ENCODE results near the gene CLOCK.

The CLOCK gene

GRCh38 chr4:55524844-55525571 lies 21.7 kb downstream of the CLOCK start:
- TF ChIP-seq EP300 (IDR thresholded peaks at IDR 0.05; ENCODE audit: borderline replicate concordance) (no peak), TCF12 (IDR thresholded peaks at IDR 0.05; ENCODE audit: low read depth) (no peak), REST (IDR thresholded peaks at IDR 0.05; ENCODE audit: low read depth) (no peak), CEBPB (IDR thresholded peaks at IDR 0.05) (no peak), TEAD4 (IDR thresholded peaks at IDR 0.05) (no peak), USF1 (IDR thresholded peaks at IDR 0.05) (no peak), NFIC (IDR thresholded peaks at IDR 0.05) (no peak), RAD21 (IDR thresholded peaks at IDR 0.05; ENCODE audit: low read depth) (no peak), FOXM1 (IDR thresholded peaks at IDR 0.05; ENCODE audit: borderline replicate concordance, low read depth) (no peak)

- TF ChIP-seq REST (IDR thresholded peaks at IDR 0.05; ENCODE audit: low read depth) (no peak), NFIC (IDR thresholded peaks at IDR 0.05) (no peak), TEAD4 (IDR thresholded peaks at IDR 0.05) (no peak), EGR1 (IDR thresholded peaks at IDR 0.05) (no peak), EP300 (IDR thresholded peaks at IDR 0.05; ENCODE audit: borderline replicate concordance) (no peak), CREB1 (IDR thresholded peaks at IDR 0.05; ENCODE audit: low read depth) (no peak), CEBPB (IDR thresholded peaks at IDR 0.05) (no peak), YY1 (IDR thresholded peaks at IDR 0.05; ENCODE audit: low read depth) (no peak), USF1 (IDR thresholded peaks at IDR 0.05) (no peak), ZBTB7A (IDR thresholded peaks at IDR 0.05; ENCODE audit: low read depth) (no peak), FOXM1 (IDR thresholded peaks at IDR 0.05; ENCODE audit: borderline replicate concordance, low read depth) (no peak), MAX (IDR thresholded peaks at IDR 0.05) (no peak), TCF12 (IDR thresholded peaks at IDR 0.05; ENCODE audit: low read depth) (no peak), RAD21 (IDR thresholded peaks at IDR 0.05; ENCODE audit: low read depth) (no peak), TAF1 (IDR thresholded peaks at IDR 0.05; ENCODE audit: low read depth) (no peak)
These were observed 28.3 kb downstream of the CLOCK start for GRCh38 chr4:55518442-55518841.

GRCh38 chr4:55517526-55518229 lies 29.0 kb downstream of the CLOCK start:
- TF ChIP-seq CREB1 (IDR thresholded peaks at IDR 0.05; ENCODE audit: low read depth) = no peak
- no peak for TF ChIP-seq ZBTB7A (IDR thresholded peaks at IDR 0.05; ENCODE audit: low read depth)
- TF ChIP-seq CEBPB (IDR thresholded peaks at IDR 0.05) = no peak
- TF ChIP-seq YY1 (IDR thresholded peaks at IDR 0.05; ENCODE audit: low read depth) = no peak
- no peak for TF ChIP-seq TAF1 (IDR thresholded peaks at IDR 0.05; ENCODE audit: low read depth)
- no peak for TF ChIP-seq EGR1 (IDR thresholded peaks at IDR 0.05)
- no peak for TF ChIP-seq NFIC (IDR thresholded peaks at IDR 0.05)
- no peak for TF ChIP-seq FOXM1 (IDR thresholded peaks at IDR 0.05; ENCODE audit: borderline replicate concordance, low read depth)
- TF ChIP-seq TEAD4 (IDR thresholded peaks at IDR 0.05) = no peak
- no peak for TF ChIP-seq REST (IDR thresholded peaks at IDR 0.05; ENCODE audit: low read depth)
- TF ChIP-seq USF1 (IDR thresholded peaks at IDR 0.05) = no peak
- TF ChIP-seq TCF12 (IDR thresholded peaks at IDR 0.05; ENCODE audit: low read depth) = no peak
- no peak for TF ChIP-seq RAD21 (IDR thresholded peaks at IDR 0.05; ENCODE audit: low read depth)
- TF ChIP-seq MAX (IDR thresholded peaks at IDR 0.05) = no peak
- no peak for TF ChIP-seq EP300 (IDR thresholded peaks at IDR 0.05; ENCODE audit: borderline replicate concordance)

Measured in Ishikawa (cell line).